A549 (cell line): ENCODE measurements around the gene SNX20. TPM values are rescaled to one million over a fixed set of nuclear protein-coding genes. Genes with fewer than 3 reads are reported as not detected.

Experiments
- ATAC-seq, 2 experiments: fragments of 200-7000 bp in 1 of 2; fragments of >200 bp in 1 of 2; cut with Nextera tagmentation in 1 of 2; cut with Tn5 transposase in 1 of 2; 3 replicates each; pipeline versions ENCODE4 v1.8.0 to v1.9.1; 2018 to 2020; ENCODE audit warnings: mild to moderate bottlenecking in 1 of 2, moderate library complexity in 1 of 2
- CTCF ChIA-PET: fragments of 300-600 bp; sonication (Branson Sonifier 250); formaldehyde crosslinking; extraction: SDS; loops from one replicate; lab custom pipeline; 2021; ENCODE audit warnings: antibody characterized with exemption, inconsistent platforms; lab: Yijun Ruan, JAX
- POLR2A ChIA-PET: fragments of 350-600 bp; formaldehyde crosslinking; extraction: SDS; loops from one replicate; lab custom pipeline; 2021; ENCODE audit warnings: antibody characterized with exemption, inconsistent platforms; lab: Yijun Ruan, JAX
- DNase-seq, 2 experiments: peaks; one replicate each; pipeline versions ENCODE4 v3.0.0 to v3.0.0-alpha.2; 2011 to 2016; ENCODE audit warnings: low read depth in 1 of 2, low spot score in 1 of 2
- FAIRE-seq: peaks from 2 replicates; lab custom pipeline; 2011; peaks lifted over from hg19 to GRCh38; lab: Jason Lieb, UNC
- H3K27ac ChIP-seq, 2 experiments: fragments of >200 bp; sonication (Bioruptor Twin); formaldehyde crosslinking; 3 replicates each; pipeline ENCODE4 v1.5.1; 2016 to 2017
- H3K4me1 ChIP-seq: fragments of >200 bp; sonication (Bioruptor Twin); formaldehyde crosslinking; 3 replicates; pipeline ENCODE4 v1.6.1; 2016
- H3K4me2 ChIP-seq: fragments of >200 bp; sonication (Bioruptor Twin); formaldehyde crosslinking; 3 replicates; pipeline ENCODE4 v1.6.1; 2016
- H3K4me3 ChIP-seq: fragments of >200 bp; sonication (Bioruptor Twin); formaldehyde crosslinking; 3 replicates; pipeline ENCODE4 v1.5.1; 2016
- H3K9me3 ChIP-seq: fragments of >200 bp; sonication (Bioruptor Twin); formaldehyde crosslinking; 3 replicates; pipeline ENCODE4 v1.6.1; 2016
- CBX2 ChIP-seq: fragments of 200-600 bp; sonication (generic); IDR thresholded peaks from 2 replicates; pipeline ENCODE4 v1.6.1; 2016; ENCODE audit warnings: low read depth, mild to moderate bottlenecking, borderline replicate concordance
- CBX8 ChIP-seq: fragments of 200-600 bp; sonication (generic); IDR thresholded peaks from 2 replicates; pipeline ENCODE4 v1.6.1; 2016
- CTCF ChIP-seq: fragments of >200 bp; sonication (Bioruptor Twin); formaldehyde crosslinking; IDR thresholded peaks from 3 replicates; pipeline ENCODE4 v1.5.1; 2016
- E2F6 ChIP-seq: IDR thresholded peaks from 2 replicates; pipeline ENCODE4 v1.6.1; 2012; ENCODE audit warnings: low read depth, borderline replicate concordance
- EHF ChIP-seq: fragments of 250-450 bp; sonication (Bioruptor Pico); IDR thresholded peaks from 2 replicates; pipeline ENCODE4 v1.5.0; 2020; ENCODE audit warnings: mild to moderate bottlenecking
- EP300 ChIP-seq, 2 experiments: fragments of >200 bp; sonication (Bioruptor Twin); formaldehyde crosslinking; IDR thresholded peaks; 2 replicates in 1 of 2; 3 replicates in 1 of 2; pipeline ENCODE4 v1.6.1; 2016 to 2017
- HEYL ChIP-seq: fragments of 250-450 bp; sonication (Bioruptor Pico); IDR thresholded peaks from 2 replicates; pipeline ENCODE4 v1.8.0; 2021; ENCODE audit warnings: mild to moderate bottlenecking, moderate library complexity
- JUNB ChIP-seq: fragments of >200 bp; sonication (Bioruptor Twin); formaldehyde crosslinking; IDR thresholded peaks from 2 replicates; pipeline ENCODE4 v1.6.1; 2016
- MAFK ChIP-seq: fragments of 450-650 bp; IDR thresholded peaks from 2 replicates; pipeline ENCODE4 v1.6.1; 2014; ENCODE audit not compliant: partially characterized antibody
- MAX ChIP-seq: IDR thresholded peaks from 2 replicates; pipeline ENCODE4 v1.6.1; 2012
- MYC ChIP-seq: IDR thresholded peaks from 2 replicates; pipeline ENCODE4 v1.6.1; 2012; ENCODE audit warnings: mild to moderate bottlenecking, inconsistent platforms, low read length, improper control_type of control experiment, borderline replicate concordance
- NPAS2 ChIP-seq: fragments of 250-450 bp; sonication (Bioruptor Pico); IDR thresholded peaks from 2 replicates; pipeline ENCODE4 v1.8.0; 2022; ENCODE audit warnings: mild to moderate bottlenecking, moderate library complexity, borderline replicate concordance
- POLR2A ChIP-seq: IDR thresholded peaks from 2 replicates; pipeline ENCODE4 v1.6.1; 2012; ENCODE audit warnings: mild to moderate bottlenecking, low read length
- RAD21 ChIP-seq, 2 experiments: fragments of >200 bp in 1 of 2; sonication (Bioruptor Twin) in 1 of 2; formaldehyde crosslinking in 1 of 2; IDR thresholded peaks in 1 of 2; conservative IDR thresholded peaks in 1 of 2; 2 replicates in 1 of 2; 3 replicates in 1 of 2; pipeline ENCODE4 v1.6.1; 2012 to 2018; ENCODE audit warnings: inconsistent platforms in 1 of 2
- REST ChIP-seq: fragments of 200-600 bp; sonication (generic); IDR thresholded peaks from 2 replicates; pipeline ENCODE4 v1.6.1; 2016; ENCODE audit warnings: antibody characterized with exemption, mild to moderate bottlenecking, moderate library complexity
- RFX5 ChIP-seq: fragments of 450-650 bp; IDR thresholded peaks from 2 replicates; pipeline ENCODE4 v1.7.1; 2014; ENCODE audit warnings: antibody characterized with exemption, mild to moderate bottlenecking, moderate library complexity
- SREBF2 ChIP-seq: fragments of 450-650 bp; IDR thresholded peaks from 2 replicates; pipeline ENCODE4 v1.6.1; 2014; ENCODE audit warnings: mild to moderate bottlenecking, moderate library complexity
- TFCP2L1 ChIP-seq: fragments of 250-450 bp; sonication (Bioruptor Pico); IDR thresholded peaks from 2 replicates; pipeline ENCODE4 v1.5.0; 2021; ENCODE audit warnings: mild to moderate bottlenecking
- USF2 ChIP-seq: fragments of 450-650 bp; IDR thresholded peaks from 2 replicates; pipeline ENCODE4 v1.6.1; 2014; ENCODE audit warnings: antibody characterized with exemption
- ZFP36 ChIP-seq: fragments of 450-650 bp; IDR thresholded peaks from 2 replicates; pipeline ENCODE4 v1.6.1; 2014; ENCODE audit warnings: borderline replicate concordance; ENCODE audit not compliant: partially characterized antibody
- WGBS: methylation state at CpG from one replicate; pipeline ENCODE4 v1.1.6; 2017; ENCODE audit errors: missing lambda C conversion rate; 5-methylcytosine and 5-hydroxymethylcytosine counted together
- polyA plus RNA-seq, 4 experiments: library from polyadenylated mRNA; depleted of rRNA in 3 of 4; stranded (reverse); fragments of >200 nt; fragmentation: RNase III in 1 of 4; extraction: RNeasy Plus Mini Kit Qiagen cat#74134 plus additional on column Dnase treatment in 1 of 4; gene quantifications; 2 replicates in 3 of 4; 3 replicates in 1 of 4; pipeline ENCODE4 v1.2.3, GENCODE V29; 2011 to 2017

SNX20 gene
- polyA plus RNA-seq, 2 of the 4 experiments (the other 2 are of a cell fraction): not detected

GRCh38 chr16:50626868-50627267 is 54.2 kb downstream of the SNX20 start (continued):
- TF ChIP-seq REST (no peak), POLR2A (no peak)

GRCh38 chr16:50625374-50625773 is 55.7 kb downstream of the SNX20 start:
- POLR2A ChIA-PET: no interaction called here
- TF ChIP-seq EHF (CRISPR knock-in tag): no peak
- TF ChIP-seq, all 56 proteins: peak for 0
- CTCF ChIA-PET: interaction anchor here (4.0 kb wide), 1 partner anchor 40 kb away, joined by 17 read pairs; no protein-coding TSS in a partner anchor
- no peak for DNase-seq
- Histone ChIP-seq H3K4me3 (no peak overlapping the region), H3K9me3 (no peaks in the 10 kb centered on the region), H3K27ac (no peak overlapping the region), H3K4me1 (no peaks in the 10 kb centered on the region), H3K4me2 (no peak overlapping the region)
- WGBS: 71% methylated on average over 6 of the region's 12 CpGs
- no peak for ATAC-seq
- FAIRE-seq: no peak

- POLR2A ChIA-PET: no interaction called here
- no peak for ATAC-seq
- TF ChIP-seq HEYL (CRISPR knock-in tag) (no peak), E2F6 (no peak), CBX8 (no peak), MAX (no peak), EP300 (IDR thresholded peaks at IDR 0.05) (no peak), CTCF (no peak), SREBF2 (no peak), JUNB (no peak), USF2 (no peak), RAD21 (conservative IDR thresholded peaks at IDR 0.05 in 1 of 2, IDR thresholded peaks at IDR 0.05 in 1 of 2) (no peak), MYC (no peak), RFX5 (no peak), NPAS2 (no peak), TFCP2L1 (CRISPR knock-in tag) (no peak), ZFP36 (no peak), MAFK (no peak), CBX2 (no peak)
These were observed 56.6 kb downstream of the SNX20 start for GRCh38 chr16:50624449-50624970.

More at GRCh38 chr16:50624449-50624970, 56.6 kb downstream of the SNX20 start:
- H3K4me3 ChIP-seq: no peak overlapping the region
- FAIRE-seq: no peak
- no peak overlapping the region for H3K27ac ChIP-seq
- no peaks in the 10 kb centered on the region for H3K4me1 ChIP-seq
- no peak for DNase-seq
- CTCF ChIA-PET: interaction anchor here (4.0 kb wide), 1 partner anchor 41 kb away, joined by 17 read pairs; no protein-coding TSS in a partner anchor
- WGBS: 62% methylated on average over 8 of the region's 8 CpGs
- no peak overlapping the region for H3K4me2 ChIP-seq
- no peaks in the 10 kb centered on the region for H3K9me3 ChIP-seq
